Stimulated activated memory B cell treated with anti-CD40 and anti-IgM and Interleukin-4, amounts not matched to agents 10 μg/mL and 1 μg/mL and 100 μg/mL, for 72 hours (primary cell): ENCODE data around the gene WDR45.
"Not testable (repeated sequence)": the region's sequence is repeated elsewhere in the genome, so short reads cannot be mapped to it uniquely, and the experiment has no call there.

Experiments
- ATAC-seq: fragments of 150-1000 bp; cut with Tn5 transposase; 2 replicates; pipeline ENCODE4 v1.10.0; 2021
- H3K27ac Mint-ChIP-seq: one replicate; pipeline ENCODE4 v1.8.0; 2022; ENCODE audit warnings: mild to moderate bottlenecking, mixed read lengths
- H3K27me3 Mint-ChIP-seq: one replicate; pipeline ENCODE4 v1.8.0; 2022; ENCODE audit warnings: mixed read lengths
- H3K36me3 Mint-ChIP-seq: one replicate; pipeline ENCODE4 v1.8.0; 2022; ENCODE audit warnings: mixed read lengths
- H3K4me1 Mint-ChIP-seq: one replicate; pipeline ENCODE4 v1.8.0; 2022; ENCODE audit warnings: mixed read lengths
- H3K4me3 Mint-ChIP-seq: one replicate; pipeline ENCODE4 v1.8.0; 2022; ENCODE audit warnings: mild to moderate bottlenecking, moderate library complexity, mixed read lengths
- H3K9me3 Mint-ChIP-seq: one replicate; pipeline ENCODE4 v1.8.0; 2022; ENCODE audit warnings: mixed read lengths

WDR45 gene

GRCh38 chrX:49079489-49080428 lies at the start of gene WDR45:
Gene WDR45, minus strand, starts transcription at chrX:49079887. Its CDS starts 1,792 bp downstream, at chrX:49078095.
- H3K36me3 Mint-ChIP-seq: peaks cover 8% of the 10 kb centered on the region
- ATAC-seq: peak; percentile 85
- H3K4me3 Mint-ChIP-seq: peak within 1 kb of the TSS; percentile 86
- H3K4me1 Mint-ChIP-seq: peaks cover 13% of the 10 kb centered on the region
- no peaks in the 10 kb centered on the region for H3K27me3 Mint-ChIP-seq
- H3K9me3 Mint-ChIP-seq: no peaks in the 10 kb centered on the region
- peak within 1 kb of the TSS; percentile 96 for H3K27ac Mint-ChIP-seq

GRCh38 chrX:49129427-49129826 lies 49.7 kb upstream of the WDR45 start:
- no peak for ATAC-seq
- no peaks in the 10 kb centered on the region for H3K4me1 Mint-ChIP-seq
- no peaks in the 10 kb centered on the region for H3K36me3 Mint-ChIP-seq

DNA sequence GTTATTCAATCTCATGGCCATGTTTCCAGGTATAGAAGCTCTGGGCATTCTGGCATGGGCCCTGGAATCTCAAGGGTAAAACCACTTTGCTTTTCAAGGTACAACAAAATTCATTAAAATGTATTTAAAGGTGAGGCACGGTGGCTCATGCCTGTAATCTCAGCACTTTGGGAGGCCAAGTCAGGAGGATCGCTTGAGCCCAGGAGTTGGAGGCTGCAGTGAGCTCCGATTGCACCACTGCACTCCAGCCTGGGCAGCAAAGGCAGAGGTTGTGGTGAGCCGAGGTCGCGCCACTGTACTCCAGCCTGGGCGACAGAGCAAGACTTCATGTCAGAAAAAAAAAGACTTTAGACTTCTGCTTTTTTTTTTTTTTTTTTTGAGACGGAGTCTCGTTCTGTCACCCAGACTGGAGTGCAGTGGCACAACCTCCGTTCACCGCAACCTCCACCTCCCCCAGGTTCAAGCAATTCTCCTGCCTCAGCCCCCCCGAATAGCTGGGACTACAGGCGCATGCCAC lies 48.1 kb upstream of the WDR45 start:
- not testable (repeated sequence) for H3K36me3 Mint-ChIP-seq, H3K27me3 Mint-ChIP-seq, ATAC-seq, H3K27ac Mint-ChIP-seq, H3K4me3 Mint-ChIP-seq, H3K9me3 Mint-ChIP-seq
- peaks cover 12% of the 10 kb centered on the region for H3K4me1 Mint-ChIP-seq

More at GRCh38 chrX:49129427-49129826, 49.7 kb upstream of the WDR45 start:
- Mint-ChIP-seq H3K4me3 (no peak overlapping the region), H3K9me3 (no peaks in the 10 kb centered on the region), H3K27ac (no peak overlapping the region), H3K27me3 (no peaks in the 10 kb centered on the region)

GRCh38 chrX:49122499-49122898 lies 42.8 kb upstream of the WDR45 start:
- peak overlapping the region; percentile 97 for H3K27ac Mint-ChIP-seq
- no peaks in the 10 kb centered on the region for H3K27me3 Mint-ChIP-seq

DNA sequence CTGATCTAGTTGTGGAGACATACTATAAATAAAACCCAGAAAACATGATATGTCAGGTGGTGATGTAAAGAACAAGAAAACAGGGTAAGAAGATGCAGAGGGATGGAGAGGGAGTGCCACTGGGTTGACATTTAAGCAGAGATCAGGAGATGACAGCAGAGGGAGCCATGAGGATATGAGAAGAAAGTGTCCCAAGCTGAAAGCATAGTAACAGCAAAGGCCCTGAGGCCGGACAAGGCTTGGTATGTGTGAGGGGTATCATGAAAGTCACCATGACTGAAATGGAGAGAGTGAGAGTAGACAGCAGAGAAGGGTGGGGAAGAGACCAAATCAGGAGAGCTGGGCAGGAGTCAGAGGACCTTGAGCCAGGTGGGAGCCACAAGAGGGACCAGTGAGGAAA lies 40.4 kb upstream of the WDR45 start:
- no peaks in the 10 kb centered on the region for H3K9me3 Mint-ChIP-seq
- peaks cover 42% of the 10 kb centered on the region for H3K36me3 Mint-ChIP-seq
- no peak for ATAC-seq
- no peak overlapping the region for H3K4me3 Mint-ChIP-seq
- no peaks in the 10 kb centered on the region for H3K27me3 Mint-ChIP-seq
- H3K27ac Mint-ChIP-seq: no peak overlapping the region
- peaks cover 31% of the 10 kb centered on the region for H3K4me1 Mint-ChIP-seq

More at GRCh38 chrX:49122499-49122898, 42.8 kb upstream of the WDR45 start:
- Mint-ChIP-seq H3K36me3 (peaks cover 27% of the 10 kb centered on the region), H3K4me1 (peaks cover 29% of the 10 kb centered on the region), H3K9me3 (no peaks in the 10 kb centered on the region), H3K4me3 (peak overlapping the region; percentile 94)
- ATAC-seq: no peak

DNA sequence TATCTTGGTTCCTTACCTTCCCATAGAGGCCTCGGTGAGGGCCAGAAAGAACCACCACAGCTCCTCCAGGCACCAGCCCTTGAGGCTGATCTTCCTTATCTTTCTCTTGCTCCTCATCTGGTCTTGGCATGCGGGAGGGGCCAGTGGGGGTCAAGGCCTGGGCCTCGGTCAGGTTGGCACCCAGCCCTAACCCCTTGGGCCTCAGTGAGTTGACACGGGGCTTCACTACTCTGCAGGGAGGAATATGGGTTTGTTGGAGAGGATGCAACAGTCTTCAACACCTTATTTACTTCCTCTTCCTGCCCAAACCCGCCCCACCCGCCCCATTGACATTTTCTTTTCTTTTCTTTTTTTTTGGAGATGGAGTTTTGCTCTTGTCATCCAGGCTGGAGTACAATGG lies 37.9 kb upstream of the WDR45 start:
- H3K9me3 Mint-ChIP-seq: no peaks in the 10 kb centered on the region
- H3K36me3 Mint-ChIP-seq: peaks cover 37% of the 10 kb centered on the region
- no peak for ATAC-seq

DNA sequence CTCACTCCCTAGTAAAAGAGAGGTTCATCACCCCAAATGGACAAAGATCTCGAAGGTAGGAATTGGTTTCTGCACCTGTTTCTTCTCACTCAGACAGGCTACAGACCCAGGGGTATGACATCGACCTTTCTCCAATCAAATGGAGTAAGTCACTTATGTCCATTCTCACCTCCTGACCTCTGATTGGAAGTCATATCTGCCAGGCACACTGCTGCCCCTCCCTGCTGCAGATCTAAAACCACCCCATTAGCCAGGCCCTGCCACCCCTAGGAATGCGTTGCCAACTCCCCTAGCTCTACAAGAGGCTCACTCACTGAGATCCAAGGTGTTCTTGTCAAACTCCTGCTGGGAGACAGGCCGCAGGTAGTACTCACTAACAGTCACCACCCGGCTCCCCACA lies 37.0 kb upstream of the WDR45 start:
- Mint-ChIP-seq H3K4me1 (peaks cover 8% of the 10 kb centered on the region), H3K27ac (peak overlapping the region; percentile 3)
- no peak for ATAC-seq

More for the DNA sequence above, 37.9 kb upstream of the WDR45 start:
- H3K4me3 Mint-ChIP-seq: no peak overlapping the region
- H3K27me3 Mint-ChIP-seq: no peaks in the 10 kb centered on the region
- peak overlapping the region; percentile 3 for H3K27ac Mint-ChIP-seq
- H3K4me1 Mint-ChIP-seq: peaks cover 17% of the 10 kb centered on the region

DNA sequence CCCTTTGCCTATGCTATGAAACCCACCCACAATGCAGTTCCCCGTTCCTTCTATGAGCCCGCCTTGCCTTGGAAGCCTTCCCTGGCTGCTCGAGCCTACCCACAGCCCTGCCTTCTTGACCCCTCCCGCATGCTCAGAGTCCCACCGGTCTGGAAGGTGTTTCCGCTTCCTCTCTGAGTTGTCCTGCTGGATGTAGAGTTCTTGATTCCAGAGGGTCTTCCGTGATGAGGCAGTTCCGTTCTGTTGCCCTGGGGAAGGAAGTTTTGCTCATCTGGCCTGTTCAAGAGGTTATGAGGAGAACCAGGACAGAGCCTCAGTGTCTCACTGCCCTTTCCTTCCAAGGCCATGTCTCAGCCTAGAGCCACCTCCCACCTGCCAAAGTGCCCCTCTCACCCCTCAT lies 36.4 kb upstream of the WDR45 start:
- Mint-ChIP-seq H3K27ac (no peak overlapping the region), H3K9me3 (no peaks in the 10 kb centered on the region), H3K36me3 (peaks cover 35% of the 10 kb centered on the region), H3K4me1 (peaks cover 6% of the 10 kb centered on the region), H3K27me3 (no peaks in the 10 kb centered on the region), H3K4me3 (no peak overlapping the region)
- no peak for ATAC-seq

More for the DNA sequence above, 37.0 kb upstream of the WDR45 start:
- Mint-ChIP-seq H3K4me3 (no peak overlapping the region), H3K36me3 (peaks cover 39% of the 10 kb centered on the region), H3K27me3 (no peaks in the 10 kb centered on the region), H3K9me3 (no peaks in the 10 kb centered on the region)

- Mint-ChIP-seq H3K27me3 (no peaks in the 10 kb centered on the region), H3K4me3 (no peak overlapping the region), H3K4me1 (no peaks in the 10 kb centered on the region), H3K9me3 (no peaks in the 10 kb centered on the region), H3K36me3 (peaks cover 28% of the 10 kb centered on the region), H3K27ac (no peak overlapping the region)
- no peak for ATAC-seq
Measured at GRCh38 chrX:49111791-49112190, 32.1 kb upstream of the WDR45 start.

DNA sequence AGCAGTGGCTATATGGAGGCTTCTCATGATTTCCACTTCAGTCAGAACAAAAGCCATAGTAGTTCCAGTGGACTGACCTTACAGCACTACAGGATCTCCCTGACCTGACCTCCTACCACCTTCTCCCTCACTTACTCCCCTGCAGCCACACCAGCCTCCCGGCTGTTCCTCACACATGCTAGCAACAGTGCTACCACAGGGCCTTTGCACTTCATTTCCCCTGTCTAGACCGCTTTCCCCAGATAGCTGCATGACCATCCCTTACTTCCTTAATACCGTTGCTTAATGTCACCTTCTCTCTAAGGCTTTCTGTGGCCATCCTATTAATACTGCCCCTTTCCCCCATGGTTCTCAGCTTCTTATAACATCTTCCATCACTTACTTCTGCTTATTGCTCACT lies 30.7 kb upstream of the WDR45 start:
- ATAC-seq: no peak
- Mint-ChIP-seq H3K36me3 (peaks cover 15% of the 10 kb centered on the region), H3K4me3 (no peak overlapping the region), H3K9me3 (no peaks in the 10 kb centered on the region), H3K27me3 (no peaks in the 10 kb centered on the region), H3K4me1 (no peaks in the 10 kb centered on the region), H3K27ac (no peak overlapping the region)

- H3K9me3 Mint-ChIP-seq: no peaks in the 10 kb centered on the region
- H3K27me3 Mint-ChIP-seq: no peaks in the 10 kb centered on the region
- H3K27ac Mint-ChIP-seq: no peak overlapping the region
- H3K36me3 Mint-ChIP-seq: peaks cover 15% of the 10 kb centered on the region
- no peak for ATAC-seq
- no peaks in the 10 kb centered on the region for H3K4me1 Mint-ChIP-seq
- H3K4me3 Mint-ChIP-seq: no peak overlapping the region
Measured at GRCh38 chrX:49108641-49109040, 29.0 kb upstream of the WDR45 start.

GRCh38 chrX:49106930-49107329 lies 27.2 kb upstream of the WDR45 start:
- no peak overlapping the region for H3K4me3 Mint-ChIP-seq
- H3K9me3 Mint-ChIP-seq: no peaks in the 10 kb centered on the region
- H3K27me3 Mint-ChIP-seq: no peaks in the 10 kb centered on the region
- H3K36me3 Mint-ChIP-seq: peaks cover 9% of the 10 kb centered on the region
- no peak overlapping the region for H3K27ac Mint-ChIP-seq
- no peak for ATAC-seq
- H3K4me1 Mint-ChIP-seq: peaks cover under 1% of the 10 kb centered on the region

- peaks cover 7% of the 10 kb centered on the region for H3K4me1 Mint-ChIP-seq
- ATAC-seq: no peak
- no peak overlapping the region for H3K27ac Mint-ChIP-seq
- peaks cover 9% of the 10 kb centered on the region for H3K36me3 Mint-ChIP-seq
- no peaks in the 10 kb centered on the region for H3K27me3 Mint-ChIP-seq
- H3K9me3 Mint-ChIP-seq: no peaks in the 10 kb centered on the region
- H3K4me3 Mint-ChIP-seq: no peak overlapping the region
Measured at GRCh38 chrX:49106296-49106695, 26.6 kb upstream of the WDR45 start.

GRCh38 chrX:49103637-49104036 lies 23.9 kb upstream of the WDR45 start:
- Mint-ChIP-seq H3K36me3 (no peaks in the 10 kb centered on the region), H3K4me1 (peaks cover 8% of the 10 kb centered on the region), H3K4me3 (no peak overlapping the region), H3K9me3 (no peaks in the 10 kb centered on the region), H3K27ac (no peak overlapping the region), H3K27me3 (no peaks in the 10 kb centered on the region)
- ATAC-seq: no peak

DNA sequence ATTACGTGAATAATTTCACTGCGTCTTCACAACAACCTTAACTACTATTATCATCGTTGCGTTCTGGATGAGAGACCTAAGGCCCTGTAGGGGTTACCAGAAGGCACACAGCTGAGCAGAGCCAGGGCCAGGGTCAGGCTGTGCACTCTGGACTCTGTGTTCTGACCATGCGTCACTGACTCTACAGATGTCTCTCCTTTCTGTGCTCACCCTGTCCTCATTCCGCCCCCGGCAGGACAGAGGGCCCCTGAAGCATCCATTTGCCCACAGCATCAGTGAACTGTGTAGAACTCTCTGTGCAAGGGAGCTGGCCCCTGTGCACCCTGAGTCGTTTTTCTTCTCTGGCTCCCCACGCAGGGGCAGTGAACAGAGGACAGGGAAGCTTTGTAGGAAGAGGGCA lies 22.5 kb upstream of the WDR45 start:
- Mint-ChIP-seq H3K36me3 (no peaks in the 10 kb centered on the region), H3K4me3 (peak overlapping the region; percentile 82), H3K4me1 (peaks cover 8% of the 10 kb centered on the region), H3K27me3 (no peaks in the 10 kb centered on the region), H3K9me3 (no peaks in the 10 kb centered on the region), H3K27ac (peak overlapping the region; percentile 77)
- no peak for ATAC-seq

GRCh38 chrX:49101629-49101984 lies 21.9 kb upstream of the WDR45 start:
- H3K27me3 Mint-ChIP-seq: no peaks in the 10 kb centered on the region
- ATAC-seq: peak; percentile 3
- peak overlapping the region; percentile 82 for H3K4me3 Mint-ChIP-seq
- no peaks in the 10 kb centered on the region for H3K9me3 Mint-ChIP-seq
- H3K4me1 Mint-ChIP-seq: peaks cover 8% of the 10 kb centered on the region
- no peaks in the 10 kb centered on the region for H3K36me3 Mint-ChIP-seq
- H3K27ac Mint-ChIP-seq: peak overlapping the region; percentile 77
